ENCODE data around the gene TCF20.

The TCF20 gene

DNA sequence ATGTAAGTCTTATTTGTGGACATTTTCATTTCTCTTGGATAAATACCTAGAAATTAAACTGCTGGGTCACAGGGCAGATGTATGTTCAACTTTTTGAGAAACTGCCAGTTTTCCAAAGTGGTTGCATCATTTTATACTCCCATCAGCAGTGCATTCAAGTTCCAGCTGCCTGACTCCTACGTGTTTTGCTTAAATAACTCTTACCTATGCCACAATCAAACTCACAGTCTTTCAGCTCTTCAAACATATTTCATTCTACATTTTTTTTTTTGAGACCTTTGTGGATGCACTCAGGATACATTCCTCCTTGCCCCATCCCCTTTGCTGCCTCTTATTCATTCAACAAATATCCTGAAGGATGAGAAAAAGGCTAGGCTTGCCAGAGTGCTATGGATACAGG lies 9.2 kb downstream of the TCF20 start:
- no peak for DNase-seq

- DNase-seq, result no peak
These were observed 12.3 kb downstream of the TCF20 start for GRCh38 chr22:42258126-42258525.

DNA sequence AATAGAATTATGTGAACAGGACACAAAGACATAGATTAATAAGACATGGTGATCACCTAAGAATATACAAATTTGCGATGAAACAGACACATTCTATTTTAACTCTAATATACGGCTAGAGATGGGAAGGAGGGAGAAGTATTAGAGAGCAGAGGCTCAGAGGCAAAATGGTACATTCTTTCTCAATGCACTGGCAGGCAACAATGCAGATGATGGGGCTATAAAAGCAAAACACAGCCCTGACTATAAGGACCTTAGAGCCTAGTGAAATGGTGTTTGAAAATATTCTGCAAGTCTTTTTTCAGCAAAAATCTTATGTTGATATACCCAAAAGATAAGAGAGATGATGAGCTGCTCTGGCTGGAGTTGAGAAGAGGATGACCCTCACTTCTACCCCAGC lies 13.1 kb downstream of the TCF20 start:
- no peak for DNase-seq

DNA sequence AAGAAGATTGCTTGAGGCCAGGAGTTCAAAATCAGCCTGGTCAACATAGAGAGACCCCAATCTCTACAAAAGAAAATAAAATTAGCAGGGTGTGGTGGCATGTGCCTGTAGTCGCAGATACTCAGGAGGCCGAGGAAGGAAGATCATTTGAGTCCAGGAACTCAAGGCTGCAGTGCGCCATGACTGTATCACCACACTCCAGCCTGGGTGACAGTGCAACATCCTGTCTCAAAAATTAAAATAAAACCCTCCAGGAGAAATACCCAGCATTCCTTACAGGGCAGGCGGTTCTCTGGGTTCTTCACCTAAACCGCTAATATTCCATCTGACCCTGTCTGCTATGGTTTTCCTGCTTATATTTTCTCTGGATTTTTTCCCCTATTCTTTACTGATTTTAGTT lies 13.5 kb downstream of the TCF20 start:
- DNase-seq, result no peak

GRCh38 chr22:42256220-42256619 lies 14.2 kb downstream of the TCF20 start:
- no peak for DNase-seq

- DNase-seq, result no peak
These were observed 20.6 kb downstream of the TCF20 start for GRCh38 chr22:42249831-42250230.

DNA sequence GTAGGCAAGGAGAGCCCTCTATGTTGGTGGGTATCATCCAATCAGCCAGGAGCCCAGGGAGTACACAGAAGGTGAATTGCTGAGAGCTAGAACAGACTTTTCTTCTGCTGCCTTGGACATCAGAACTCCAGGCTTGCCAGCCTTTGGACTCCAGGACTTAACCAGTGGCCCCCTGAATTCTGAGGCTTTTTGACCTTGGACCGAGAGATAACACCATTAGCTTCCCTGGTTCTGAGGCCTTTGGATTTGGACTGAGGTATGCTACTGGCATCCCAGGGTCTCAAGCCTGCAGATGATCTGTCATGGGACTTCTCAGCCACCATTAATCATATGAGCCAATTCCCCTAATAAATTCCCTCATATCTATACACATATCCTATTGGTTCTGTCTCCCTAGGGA lies 21.5 kb downstream of the TCF20 start:
- DNase-seq, result no peak

- DNase-seq, result no peak
These were observed 22.9 kb downstream of the TCF20 start for GRCh38 chr22:42247596-42247995.

DNA sequence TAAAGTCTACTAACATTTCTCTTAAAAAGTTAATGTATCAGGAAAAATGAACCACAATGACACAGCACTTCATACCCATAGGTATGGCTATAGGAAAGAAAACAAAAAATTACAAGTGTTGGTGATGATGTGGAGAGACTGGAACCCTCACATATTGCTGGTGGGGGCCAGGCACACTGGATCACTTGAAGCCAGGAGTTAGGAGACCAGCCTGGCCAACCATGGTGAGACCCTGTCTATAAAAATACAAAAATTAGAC lies 26.7 kb downstream of the TCF20 start:
- no peak for DNase-seq

DNA sequence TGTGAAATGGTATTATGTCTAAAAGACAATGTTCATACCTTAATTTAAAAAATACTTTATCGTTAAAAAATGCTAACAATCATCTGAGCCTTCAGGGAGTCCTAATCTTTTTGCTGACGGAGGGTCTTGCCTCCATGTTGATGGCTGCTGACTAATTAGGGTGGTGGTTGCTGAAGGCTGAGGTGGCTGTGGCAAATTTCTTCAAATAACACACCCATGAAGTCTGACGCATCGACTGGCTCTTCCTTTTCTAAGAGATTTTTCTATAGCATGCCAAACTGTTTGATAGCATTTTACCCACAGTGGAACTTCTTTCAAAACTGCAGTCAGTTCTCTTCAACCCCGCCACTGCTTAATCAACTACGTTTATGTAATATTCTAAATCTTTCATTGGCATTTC lies 33.6 kb downstream of the TCF20 start:
- DNase-seq, result no peak

DNA sequence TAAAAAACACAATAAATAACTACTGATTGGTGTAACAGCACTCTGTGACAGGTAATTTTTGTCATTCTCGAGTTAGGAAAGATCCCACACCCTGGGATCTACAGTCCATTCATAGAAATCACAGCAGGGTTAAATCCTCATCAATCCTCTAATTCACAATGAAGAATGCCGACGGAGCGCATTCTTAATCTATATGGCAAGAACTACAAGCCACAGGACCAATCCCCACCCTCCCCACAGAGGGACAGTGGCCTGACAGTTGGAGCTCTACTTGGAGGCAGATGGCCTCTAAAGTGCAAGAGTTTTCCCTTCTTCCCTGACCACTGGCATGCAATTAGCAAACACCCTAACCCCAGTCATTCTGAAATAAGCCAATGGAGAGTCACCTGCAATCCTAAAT lies 34.2 kb downstream of the TCF20 start:
- no peak for DNase-seq

- no peak for DNase-seq
These were observed 36.6 kb downstream of the TCF20 start for GRCh38 chr22:42233879-42234278.

- DNase-seq, result no peak
These were observed 38.5 kb downstream of the TCF20 start for GRCh38 chr22:42231929-42232328.

GRCh38 chr22:42229455-42230149 lies 40.9 kb downstream of the TCF20 start:
- no peak for DNase-seq

GRCh38 chr22:42228483-42228882 lies 42.0 kb downstream of the TCF20 start:
- DNase-seq, result peak in 8 of 56 donors; percentile 4 to 14 (median 7)

DNA sequence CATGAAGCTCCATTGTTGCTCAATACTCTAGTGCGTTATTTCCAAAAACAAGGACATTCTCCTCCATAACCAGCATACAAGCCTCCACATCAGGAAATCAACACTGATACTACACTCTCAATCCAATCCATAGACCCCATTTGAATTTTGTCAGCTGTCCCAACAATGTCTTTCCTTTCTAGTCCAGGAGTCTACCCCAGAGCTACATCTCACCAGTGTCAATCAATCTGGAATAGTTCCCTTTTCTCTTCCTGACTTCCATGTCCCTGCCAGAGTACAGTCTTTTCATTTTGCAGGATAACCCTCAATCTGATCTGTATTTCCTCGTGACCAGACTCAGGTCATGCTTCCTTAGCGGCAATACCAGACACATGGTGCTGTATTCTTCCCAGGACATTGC lies 43.0 kb downstream of the TCF20 start:
- DNase-seq, result no peak

DNA sequence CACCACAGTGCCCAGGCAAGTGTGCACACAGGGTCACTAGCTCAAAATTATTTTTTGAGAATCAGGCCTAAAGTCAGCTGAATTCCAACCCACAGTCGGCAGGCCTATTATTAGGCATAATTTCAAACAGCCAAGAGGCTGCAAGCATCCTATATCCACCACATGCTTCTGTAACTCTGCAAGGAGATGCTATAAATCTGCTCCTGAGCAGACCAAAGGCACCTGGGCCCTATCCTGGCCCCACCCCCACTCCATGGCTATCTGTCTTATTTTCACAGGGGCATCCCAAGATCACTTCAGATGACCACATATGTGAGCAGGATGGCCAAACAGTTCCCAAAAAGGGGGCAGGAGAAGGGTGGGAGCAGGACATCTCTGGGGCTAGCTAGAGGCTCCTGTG lies 44.6 kb downstream of the TCF20 start:
- DNase-seq, result no peak

DNA sequence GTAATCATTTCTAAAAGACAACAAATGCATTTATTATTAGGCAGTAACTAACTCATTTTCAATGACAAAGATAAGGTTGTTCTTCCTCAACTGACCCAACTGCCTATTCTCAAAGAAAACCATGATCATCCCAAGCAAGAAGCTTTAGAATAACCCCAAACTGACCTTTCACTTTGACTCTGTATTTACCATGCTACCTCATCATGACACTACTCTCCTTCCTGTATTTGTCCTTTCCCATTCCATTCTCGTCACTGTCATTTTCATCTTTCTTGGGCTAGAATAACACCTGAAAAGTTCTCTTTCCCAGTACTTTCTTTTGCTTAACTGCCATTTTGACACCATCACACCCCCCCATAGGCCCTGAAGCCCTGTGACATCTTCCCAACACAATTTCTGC lies 48.3 kb downstream of the TCF20 start:
- no peak for DNase-seq
